ENCODE measurements around the gene CAPN5. TPM values are rescaled to one million over a fixed set of nuclear protein-coding genes. Genes with fewer than 3 reads are reported as not detected.

The CAPN5 gene
- total RNA-seq, 1 experiment from 2014 or later: 27.4 TPM

DNA sequence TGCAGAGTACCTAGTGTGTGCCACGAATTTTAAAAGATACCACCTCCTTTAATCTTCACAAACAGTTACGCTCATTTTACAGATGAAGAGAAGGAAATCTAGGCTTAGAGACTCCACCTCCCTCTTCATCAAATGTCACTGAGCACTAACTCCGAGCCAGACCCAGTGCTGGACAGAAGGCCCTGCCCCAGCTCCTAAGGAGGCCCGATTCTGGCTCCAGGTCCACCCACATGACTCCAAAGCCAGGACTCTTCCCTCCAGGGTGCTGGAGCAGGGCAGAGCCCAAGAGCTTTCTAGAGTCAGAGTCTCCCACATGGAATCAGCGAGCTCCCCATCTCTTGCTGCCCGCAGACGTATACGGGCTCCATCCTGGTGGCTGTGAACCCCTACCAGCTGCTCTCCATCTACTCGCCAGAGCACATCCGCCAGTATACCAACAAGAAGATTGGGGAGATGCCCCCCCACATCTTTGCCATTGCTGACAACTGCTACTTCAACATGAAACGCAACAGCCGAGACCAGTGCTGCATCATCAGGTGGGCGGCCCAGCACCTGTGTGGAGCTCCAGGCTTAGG lies 88.9 kb downstream of the CAPN5 start:
- no peak overlapping the region for H3K4me3 Mint-ChIP-seq
- no peaks in the 10 kb centered on the region for H3K27me3 Mint-ChIP-seq (ENCODE audit: low read depth)
- TF ChIP-seq OVOL2 (CRISPR knock-in tag; IDR thresholded peaks at IDR 0.05; ENCODE audit: borderline replicate concordance): no peak
- TF ChIP-seq, protein P1, sequence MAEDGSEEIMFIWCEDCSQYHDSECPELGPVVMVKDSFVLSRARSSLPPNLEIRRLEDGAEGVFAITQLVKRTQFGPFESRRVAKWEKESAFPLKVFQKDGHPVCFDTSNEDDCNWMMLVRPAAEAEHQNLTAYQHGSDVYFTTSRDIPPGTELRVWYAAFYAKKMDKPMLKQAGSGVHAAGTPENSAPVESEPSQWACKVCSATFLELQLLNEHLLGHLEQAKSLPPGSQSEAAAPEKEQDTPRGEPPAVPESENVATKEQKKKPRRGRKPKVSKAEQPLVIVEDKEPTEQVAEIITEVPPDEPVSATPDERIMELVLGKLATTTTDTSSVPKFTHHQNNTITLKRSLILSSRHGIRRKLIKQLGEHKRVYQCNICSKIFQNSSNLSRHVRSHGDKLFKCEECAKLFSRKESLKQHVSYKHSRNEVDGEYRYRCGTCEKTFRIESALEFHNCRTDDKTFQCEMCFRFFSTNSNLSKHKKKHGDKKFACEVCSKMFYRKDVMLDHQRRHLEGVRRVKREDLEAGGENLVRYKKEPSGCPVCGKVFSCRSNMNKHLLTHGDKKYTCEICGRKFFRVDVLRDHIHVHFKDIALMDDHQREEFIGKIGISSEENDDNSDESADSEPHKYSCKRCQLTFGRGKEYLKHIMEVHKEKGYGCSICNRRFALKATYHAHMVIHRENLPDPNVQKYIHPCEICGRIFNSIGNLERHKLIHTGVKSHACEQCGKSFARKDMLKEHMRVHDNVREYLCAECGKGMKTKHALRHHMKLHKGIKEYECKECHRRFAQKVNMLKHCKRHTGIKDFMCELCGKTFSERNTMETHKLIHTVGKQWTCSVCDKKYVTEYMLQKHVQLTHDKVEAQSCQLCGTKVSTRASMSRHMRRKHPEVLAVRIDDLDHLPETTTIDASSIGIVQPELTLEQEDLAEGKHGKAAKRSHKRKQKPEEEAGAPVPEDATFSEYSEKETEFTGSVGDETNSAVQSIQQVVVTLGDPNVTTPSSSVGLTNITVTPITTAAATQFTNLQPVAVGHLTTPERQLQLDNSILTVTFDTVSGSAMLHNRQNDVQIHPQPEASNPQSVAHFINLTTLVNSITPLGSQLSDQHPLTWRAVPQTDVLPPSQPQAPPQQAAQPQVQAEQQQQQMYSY (CRISPR knock-in tag; IDR thresholded peaks at IDR 0.05): no peak
- TF ChIP-seq, protein P2, sequence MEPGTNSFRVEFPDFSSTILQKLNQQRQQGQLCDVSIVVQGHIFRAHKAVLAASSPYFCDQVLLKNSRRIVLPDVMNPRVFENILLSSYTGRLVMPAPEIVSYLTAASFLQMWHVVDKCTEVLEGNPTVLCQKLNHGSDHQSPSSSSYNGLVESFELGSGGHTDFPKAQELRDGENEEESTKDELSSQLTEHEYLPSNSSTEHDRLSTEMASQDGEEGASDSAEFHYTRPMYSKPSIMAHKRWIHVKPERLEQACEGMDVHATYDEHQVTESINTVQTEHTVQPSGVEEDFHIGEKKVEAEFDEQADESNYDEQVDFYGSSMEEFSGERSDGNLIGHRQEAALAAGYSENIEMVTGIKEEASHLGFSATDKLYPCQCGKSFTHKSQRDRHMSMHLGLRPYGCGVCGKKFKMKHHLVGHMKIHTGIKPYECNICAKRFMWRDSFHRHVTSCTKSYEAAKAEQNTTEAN (CRISPR knock-in tag; IDR thresholded peaks at IDR 0.05): no peak
- no peak for TF ChIP-seq CTCF (IDR thresholded peaks at IDR 0.05)
- no peak for TF ChIP-seq ZNF121 (CRISPR knock-in tag; IDR thresholded peaks at IDR 0.05)
- TF ChIP-seq GRHL2 (CRISPR knock-in tag; IDR thresholded peaks at IDR 0.05; ENCODE audit: insufficient replicate concordance, severe bottlenecking): no peak
- no peak for TF ChIP-seq ZNF423 (CRISPR knock-in tag; IDR thresholded peaks at IDR 0.05)
- no peak for TF ChIP-seq HMGXB4 (CRISPR knock-in tag; IDR thresholded peaks at IDR 0.05)
- TF ChIP-seq MYBL2 (CRISPR knock-in tag; IDR thresholded peaks at IDR 0.05): no peak
- TF ChIP-seq NFYB (CRISPR knock-in tag; conservative IDR thresholded peaks at IDR 0.05; ENCODE audit: low read depth): no peak
- TF ChIP-seq, protein P3, sequence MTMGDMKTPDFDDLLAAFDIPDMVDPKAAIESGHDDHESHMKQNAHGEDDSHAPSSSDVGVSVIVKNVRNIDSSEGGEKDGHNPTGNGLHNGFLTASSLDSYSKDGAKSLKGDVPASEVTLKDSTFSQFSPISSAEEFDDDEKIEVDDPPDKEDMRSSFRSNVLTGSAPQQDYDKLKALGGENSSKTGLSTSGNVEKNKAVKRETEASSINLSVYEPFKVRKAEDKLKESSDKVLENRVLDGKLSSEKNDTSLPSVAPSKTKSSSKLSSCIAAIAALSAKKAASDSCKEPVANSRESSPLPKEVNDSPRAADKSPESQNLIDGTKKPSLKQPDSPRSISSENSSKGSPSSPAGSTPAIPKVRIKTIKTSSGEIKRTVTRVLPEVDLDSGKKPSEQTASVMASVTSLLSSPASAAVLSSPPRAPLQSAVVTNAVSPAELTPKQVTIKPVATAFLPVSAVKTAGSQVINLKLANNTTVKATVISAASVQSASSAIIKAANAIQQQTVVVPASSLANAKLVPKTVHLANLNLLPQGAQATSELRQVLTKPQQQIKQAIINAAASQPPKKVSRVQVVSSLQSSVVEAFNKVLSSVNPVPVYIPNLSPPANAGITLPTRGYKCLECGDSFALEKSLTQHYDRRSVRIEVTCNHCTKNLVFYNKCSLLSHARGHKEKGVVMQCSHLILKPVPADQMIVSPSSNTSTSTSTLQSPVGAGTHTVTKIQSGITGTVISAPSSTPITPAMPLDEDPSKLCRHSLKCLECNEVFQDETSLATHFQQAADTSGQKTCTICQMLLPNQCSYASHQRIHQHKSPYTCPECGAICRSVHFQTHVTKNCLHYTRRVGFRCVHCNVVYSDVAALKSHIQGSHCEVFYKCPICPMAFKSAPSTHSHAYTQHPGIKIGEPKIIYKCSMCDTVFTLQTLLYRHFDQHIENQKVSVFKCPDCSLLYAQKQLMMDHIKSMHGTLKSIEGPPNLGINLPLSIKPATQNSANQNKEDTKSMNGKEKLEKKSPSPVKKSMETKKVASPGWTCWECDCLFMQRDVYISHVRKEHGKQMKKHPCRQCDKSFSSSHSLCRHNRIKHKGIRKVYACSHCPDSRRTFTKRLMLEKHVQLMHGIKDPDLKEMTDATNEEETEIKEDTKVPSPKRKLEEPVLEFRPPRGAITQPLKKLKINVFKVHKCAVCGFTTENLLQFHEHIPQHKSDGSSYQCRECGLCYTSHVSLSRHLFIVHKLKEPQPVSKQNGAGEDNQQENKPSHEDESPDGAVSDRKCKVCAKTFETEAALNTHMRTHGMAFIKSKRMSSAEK (CRISPR knock-in tag; IDR thresholded peaks at IDR 0.05; ENCODE audit: borderline replicate concordance): no peak
- no peak for TF ChIP-seq IRF1 (CRISPR knock-in tag; IDR thresholded peaks at IDR 0.05)
- TF ChIP-seq NR3C1 (CRISPR knock-in tag; conservative IDR thresholded peaks at IDR 0.05; ENCODE audit: low read depth): no peak
- POLR2A ChIA-PET: interaction anchor here (1.1 kb wide), 1 partner anchor 11 kb away, joined by 3 read pairs; no protein-coding TSS in a partner anchor
- ATAC-seq (no peak), DNase-seq (ENCODE audit: low spot score) (no peak)
- H3K4me1 Mint-ChIP-seq: no peaks in the 10 kb centered on the region
- CTCF ChIA-PET: interaction anchor here (0.6 kb wide), 1 partner anchor 72 kb away, joined by 3 read pairs; no protein-coding TSS in a partner anchor
- H3K27ac Mint-ChIP-seq: no peak overlapping the region
- no peaks in the 10 kb centered on the region for H3K36me3 Mint-ChIP-seq
- H3K9me3 Mint-ChIP-seq: no peaks in the 10 kb centered on the region
